H1 (cell line): Measurements from ENCODE around the gene ELP1. TPM values are rescaled to one million over a fixed set of nuclear protein-coding genes. Genes with fewer than 3 reads are reported as not detected.
"Not testable (repeated sequence)": the region's sequence is repeated elsewhere in the genome, so short reads cannot be mapped to it uniquely, and the experiment has no call there.

Experiments
- CTCF ChIA-PET: fragments of 300-600 bp; sonication (Branson Sonifier 250); formaldehyde crosslinking; loops from one replicate; lab custom pipeline; 2021; ENCODE audit not compliant: partially characterized antibody; lab: Charles Lee
- POLR2A ChIA-PET: fragments of 300-600 bp; sonication (Branson Sonifier 250); formaldehyde crosslinking; loops from one replicate; lab custom pipeline; 2021; ENCODE audit warnings: inconsistent platforms; ENCODE audit not compliant: partially characterized antibody; lab: Charles Lee
- DNase-seq, 2 experiments: peaks; one replicate each; pipeline versions ENCODE4 v3.0.0 to v3.0.0-alpha.2; 2010 to 2022; ENCODE audit warnings: low spot score in 2 of 2, low read depth in 1 of 2, mixed read lengths in 1 of 2
- FAIRE-seq: peaks from 2 replicates; lab custom pipeline; 2011; peaks lifted over from hg19 to GRCh38; lab: Jason Lieb, UNC
- H2AFZ ChIP-seq: 2 replicates; pipeline ENCODE4 v1.8.1; 2012; ENCODE audit warnings: low read length, inconsistent platforms
- H2AK5ac ChIP-seq: 2 replicates; pipeline ENCODE4 v1.6.1; 2013; ENCODE audit warnings: low read depth, low read length
- H2BK120ac ChIP-seq: replicated peaks from 2 replicates; pipeline ENCODE3; 2013; ENCODE audit warnings: low read depth, low read length, inconsistent platforms
- H2BK12ac ChIP-seq: 2 replicates; pipeline ENCODE4 v1.6.1; 2013; ENCODE audit warnings: low read depth, low read length
- H2BK15ac ChIP-seq: 2 replicates; pipeline ENCODE4 v1.6.1; 2013; ENCODE audit warnings: low read length
- H2BK20ac ChIP-seq: 2 replicates; pipeline ENCODE4 v1.6.1; 2013; ENCODE audit warnings: low read length
- H2BK5ac ChIP-seq: 2 replicates; pipeline ENCODE4 v1.6.1; 2013; ENCODE audit warnings: low read depth, low read length
- H3K14ac ChIP-seq: 2 replicates; pipeline ENCODE4 v1.6.1; 2013; ENCODE audit warnings: inconsistent platforms; ENCODE audit not compliant: insufficient read length
- H3K18ac ChIP-seq: 2 replicates; pipeline ENCODE4 v1.6.1; 2013; ENCODE audit warnings: low read length; ENCODE audit errors: extremely low read depth
- H3K23ac ChIP-seq: 2 replicates; pipeline ENCODE4 v1.6.1; 2013; ENCODE audit warnings: inconsistent platforms; ENCODE audit not compliant: insufficient read length
- H3K23me2 ChIP-seq: 2 replicates; pipeline ENCODE4 v1.6.1; 2013; ENCODE audit warnings: low read depth, low read length
- H3K27ac ChIP-seq: 2 replicates; pipeline ENCODE4 v1.6.1; 2011; ENCODE audit warnings: low read depth, low read length, inconsistent platforms
- H3K27me3 ChIP-seq, 4 experiments: replicated peaks in 1 of 4; 1 replicate in 1 of 4; 2 replicates in 3 of 4; pipeline versions ENCODE4 v1.6.1 to v1.8.1; 2011 to 2013; ENCODE audit warnings: low read length in 3 of 4, mild to moderate bottlenecking in 3 of 4, inconsistent platforms in 2 of 4, mixed read lengths in 2 of 4, moderate library complexity in 1 of 4; ENCODE audit not compliant: control insufficient read depth in 3 of 4, insufficient read depth in 3 of 4; ENCODE audit errors: extremely low read depth in 1 of 4
- H3K36me3 ChIP-seq, 4 experiments: 2 replicates each; pipeline versions ENCODE4 v1.6.1 to v1.8.1; 2011 to 2013; ENCODE audit warnings: mild to moderate bottlenecking in 4 of 4, low read length in 3 of 4, moderate library complexity in 2 of 4, control low read depth in 1 of 4, inconsistent platforms in 1 of 4; ENCODE audit not compliant: insufficient read depth in 4 of 4, control insufficient read depth in 2 of 4
- H3K4ac ChIP-seq: replicated peaks from 2 replicates; pipeline ENCODE3; 2013; ENCODE audit warnings: low read length, low read depth, mixed read lengths, inconsistent platforms; ENCODE audit not compliant: insufficient read length
- H3K4me1 ChIP-seq, 4 experiments: replicated peaks in 1 of 4; 1 replicate in 1 of 4; 2 replicates in 3 of 4; pipeline versions ENCODE4 v1.6.1 to v1.8.1; 2011 to 2013; ENCODE audit warnings: low read length in 3 of 4, inconsistent platforms in 2 of 4, mixed read lengths in 1 of 4; ENCODE audit not compliant: insufficient read depth in 4 of 4, control insufficient read depth in 3 of 4
- H3K4me2 ChIP-seq, 2 experiments: 2 replicates each; pipeline versions ENCODE4 v1.6.1 to v1.8.1; 2011 to 2013; ENCODE audit warnings: low read depth in 2 of 2, low read length in 2 of 2, control low read depth in 1 of 2, inconsistent platforms in 1 of 2, mild to moderate bottlenecking in 1 of 2; ENCODE audit not compliant: insufficient read depth in 1 of 2
- H3K4me3 ChIP-seq, 4 experiments: fragments of 200-600, 300-600 bp in 1 of 4; sonication (generic), shearing (Covaris generic), sonication (Bioruptor Twin) in 1 of 4; 2 replicates each; pipeline versions ENCODE4 v1.5.1 to v1.8.1; 2011 to 2016; ENCODE audit warnings: low read length in 4 of 4, low read depth in 3 of 4, control low read depth in 2 of 4, inconsistent platforms in 2 of 4, mild to moderate bottlenecking in 2 of 4, mixed read lengths in 1 of 4, moderate library complexity in 1 of 4; ENCODE audit not compliant: insufficient read depth in 2 of 4; ENCODE audit errors: extremely low read depth in 1 of 4
- H3K56ac ChIP-seq: replicated peaks from 2 replicates; pipeline ENCODE3; 2013; ENCODE audit warnings: low read depth, mild to moderate bottlenecking, mixed read lengths, low read length, inconsistent platforms; ENCODE audit not compliant: insufficient read length
- H3K79me1 ChIP-seq: 2 replicates; pipeline ENCODE4 v1.6.1; 2013; ENCODE audit warnings: low read depth, low read length, control low read depth
- H3K79me2 ChIP-seq, 2 experiments: 2 replicates each; pipeline versions ENCODE4 v1.6.1 to v1.8.1; 2012 to 2013; ENCODE audit warnings: low read length in 2 of 2, mild to moderate bottlenecking in 2 of 2, inconsistent platforms in 1 of 2; ENCODE audit not compliant: insufficient read depth in 2 of 2, control insufficient read depth in 1 of 2
- H3K9ac ChIP-seq, 4 experiments: replicated peaks in 1 of 4; 1 replicate in 1 of 4; 2 replicates in 3 of 4; pipeline versions ENCODE4 v1.6.1 to v1.8.1; 2011 to 2013; ENCODE audit warnings: low read depth in 3 of 4, low read length in 3 of 4, control low read depth in 2 of 4, mild to moderate bottlenecking in 2 of 4, moderate library complexity in 2 of 4, inconsistent platforms in 1 of 4; ENCODE audit errors: extremely low read depth in 1 of 4
- H3K9me3 ChIP-seq, 2 experiments: 2 replicates each; pipeline versions ENCODE4 v1.6.1 to v1.8.1; 2012 to 2013; ENCODE audit warnings: mild to moderate bottlenecking in 2 of 2, moderate library complexity in 2 of 2, control low read depth in 1 of 2, inconsistent platforms in 1 of 2, low read depth in 1 of 2, low read length in 1 of 2, mixed read lengths in 1 of 2; ENCODE audit not compliant: insufficient read depth in 2 of 2
- H4K20me1 ChIP-seq, 2 experiments: replicated peaks in 1 of 2; 2 replicates each; pipeline versions ENCODE3 to v1.8.1; 2011 to 2013; ENCODE audit warnings: inconsistent platforms in 2 of 2, low read length in 2 of 2, mild to moderate bottlenecking in 1 of 2; ENCODE audit not compliant: insufficient read depth in 2 of 2, control insufficient read depth in 1 of 2
- H4K5ac ChIP-seq: 2 replicates; pipeline ENCODE4 v1.6.1; 2013; ENCODE audit warnings: low read length, low read depth, mixed read lengths, inconsistent platforms; ENCODE audit not compliant: insufficient read length
- H4K8ac ChIP-seq: 2 replicates; pipeline ENCODE4 v1.8.0; 2013; ENCODE audit warnings: mild to moderate bottlenecking, moderate library complexity, low read length, inconsistent platforms; ENCODE audit not compliant: insufficient read depth; ENCODE audit errors: extremely low read depth
- H4K91ac ChIP-seq: replicated peaks from 2 replicates; pipeline ENCODE3; 2013; ENCODE audit warnings: low read length, mixed read lengths, inconsistent platforms; ENCODE audit not compliant: insufficient read length
- whole genome bisulfite sequencing, 2 experiments: shearing (Covaris generic) in 1 of 2; methylation state at CpG; one replicate each; pipeline versions ENCODE4 v1.1.6 to v1.1.7; 2013 to 2015; ENCODE audit warnings: low lambda C conversion rate in 2 of 2, mixed read lengths in 2 of 2, inconsistent platforms in 1 of 2, low coverage in 1 of 2, missing lambda C conversion rate in 1 of 2; ENCODE audit not compliant: insufficient replicate concordance in 2 of 2, insufficient coverage in 1 of 2, insufficient read length in 1 of 2; ENCODE audit errors: extremely low coverage in 1 of 2, missing lambda C conversion rate in 1 of 2; 5-methylcytosine and 5-hydroxymethylcytosine counted together
- polyA plus RNA-seq, 7 experiments: library from polyadenylated mRNA; depleted of rRNA in 3 of 7; stranded (reverse) in 5 of 7; unstranded in 2 of 7; fragments of >200 nt in 5 of 7; fragments of 200-250 nt in 2 of 7; gene quantifications; 1 replicate in 5 of 7; 2 replicates in 1 of 7; 4 replicates in 1 of 7; pipeline versions ENCODE4 v1.2.1 to v1.2.3, GENCODE V29; 2011 to 2013; ENCODE audit warnings: missing spikeins in 2 of 7, mixed read lengths in 2 of 7
- total RNA-seq: library from RNA; stranded (reverse); fragmentation: NEBNext Ultra II Directional; extraction: Animal tissue kit (Norgen Biotek cat#: 25700); gene quantifications from 2 replicates; pipeline ENCODE4 v1.2.1, GENCODE V29; 2021

The ELP1 gene
- total and polyA plus RNA-seq, 2 of the 8 experiments (the other 6 are each of a cell fraction or from before 2014, with no cell fraction given): 13.9 to 31.3 TPM

- H2BK15ac ChIP-seq, H2AK5ac ChIP-seq, H2BK20ac ChIP-seq, H3K9me3 ChIP-seq, H3K4me2 ChIP-seq, H3K23ac ChIP-seq, H3K79me2 ChIP-seq, H4K20me1 ChIP-seq, H2BK5ac ChIP-seq, H3K23me2 ChIP-seq, H3K4ac ChIP-seq, H3K27me3 ChIP-seq, H3K27ac ChIP-seq, H3K14ac ChIP-seq, H3K79me1 ChIP-seq, H2AFZ ChIP-seq, H3K56ac ChIP-seq, H4K8ac ChIP-seq, H3K4me3 ChIP-seq, H3K18ac ChIP-seq, H3K4me1 ChIP-seq, H4K5ac ChIP-seq, FAIRE-seq, H2BK120ac ChIP-seq, H4K91ac ChIP-seq, H2BK12ac ChIP-seq, H3K9ac ChIP-seq, DNase-seq: not testable (repeated sequence)
- WGBS, 2 experiments: 86% methylated on average over 8 of the region's 8 CpGs; no CpG with 5 or more reads in 1 of the 2 experiments
- CTCF ChIA-PET: interaction anchor here (0.6 to 1.2 kb wide), 7 partner anchors 11 to 995 kb away, joined by 3 to 5 read pairs (median 3); no protein-coding TSS in a partner anchor
- H3K36me3 ChIP-seq: peaks cover 17 to 65% (median 54%) of the 10 kb centered on the region in 4 experiments
- POLR2A ChIA-PET: interaction anchor here (0.7 to 1.1 kb wide), 3 partner anchors 9 to 106 kb away, joined by 3 to 6 read pairs (median 4); no protein-coding TSS in a partner anchor
Observed at GRCh38 chr9:108899023-108899695, 34.8 kb downstream of the ELP1 start.
